ENCODE data around the gene POLR3A. TPM values are rescaled to one million over a fixed set of nuclear protein-coding genes. Genes with fewer than 3 reads are reported as not detected.

Gene POLR3A
- total RNA-seq, 1 experiment from 2014 or later, result 97.2 TPM

- H3K9ac ChIP-seq (ENCODE audit: low read length), result no peak overlapping the region
- no peaks in the 10 kb centered on the region for H4K20me1 ChIP-seq (ENCODE audit: low read length)
- no peak overlapping the region for H3K4me3 ChIP-seq (ENCODE audit: low read length)
- H3K27me3 ChIP-seq (ENCODE audit: low read length), result no peaks in the 10 kb centered on the region
- no peaks in the 10 kb centered on the region for H3K79me2 ChIP-seq (ENCODE audit: low read length)
- H3K4me2 ChIP-seq (ENCODE audit: low read length), result no peak overlapping the region
- no peaks in the 10 kb centered on the region for H3F3A ChIP-seq (ENCODE audit: low read length, unreplicated experiment)
- no peak for TF ChIP-seq EZH2 (IDR thresholded peaks at IDR 0.05; ENCODE audit: low read length, unreplicated experiment)
- no peak for TF ChIP-seq CTCF (conservative IDR thresholded peaks at IDR 0.05; ENCODE audit: low read depth, low read length)
- no peak for TF ChIP-seq EZH2phosphoT487 (IDR thresholded peaks at IDR 0.05; ENCODE audit: borderline replicate concordance, low read length)
- no peaks in the 10 kb centered on the region for H3K36me3 ChIP-seq (ENCODE audit: low read depth, low read length)
- no peaks in the 10 kb centered on the region for H3K4me1 ChIP-seq (ENCODE audit: insufficient read depth, low read length)
- no TSS peak for BruUV-seq (replicated peaks)
- ChIA-PET POLR2A (ENCODE audit: unreplicated experiment) (no interaction called here), CTCF (interaction anchor here (0.6 kb wide), 1 partner anchor 12 kb away, joined by 3 read pairs; no protein-coding TSS in a partner anchor)
- DNase-seq (no peak), ATAC-seq (no peak)
- no peak overlapping the region for H2AFZ ChIP-seq (ENCODE audit: low read length)
- H3K27ac ChIP-seq (ENCODE audit: low read length), result no peak overlapping the region
- H3K9me3 ChIP-seq (ENCODE audit: low read length), result 0 out of 2 replicates have a peak, but pooled peaks cover 7% of the 10 kb centered on the region
- no peaks in the 10 kb centered on the region for H3K9me2 ChIP-seq (replicated peaks; ENCODE audit: low read length)
- intact Hi-C loops (cut with micrococcal nuclease), result no loop called here
These were observed 69.9 kb downstream of the POLR3A start for GRCh38 chr10:77959384-77959783.

GRCh38 chr10:77955136-77955535, 74.2 kb downstream of the POLR3A start:
- H3K9ac ChIP-seq (ENCODE audit: low read length), result no peak overlapping the region
- CTCF ChIA-PET, result no interaction called here

More at GRCh38 chr10:77955136-77955535, 74.2 kb downstream of the POLR3A start:
- H3F3A ChIP-seq (ENCODE audit: low read length, unreplicated experiment), result peaks cover 5% of the 10 kb centered on the region
- no peaks in the 10 kb centered on the region for H3K27me3 ChIP-seq (ENCODE audit: low read length)
- POLR2A ChIA-PET (ENCODE audit: unreplicated experiment), result no interaction called here
- H3K9me3 ChIP-seq (ENCODE audit: low read length), result peaks cover 17% of the 10 kb centered on the region
- no peak overlapping the region for H3K27ac ChIP-seq (ENCODE audit: low read length)
- no TSS peak for BruUV-seq (replicated peaks)
- no peak overlapping the region for H3K4me3 ChIP-seq (ENCODE audit: low read length)
- DNase-seq (no peak), ATAC-seq (no peak)
- H4K20me1 ChIP-seq (ENCODE audit: low read length), result no peaks in the 10 kb centered on the region
- no peak for TF ChIP-seq EZH2phosphoT487 (IDR thresholded peaks at IDR 0.05; ENCODE audit: borderline replicate concordance, low read length)
- TF ChIP-seq EZH2 (IDR thresholded peaks at IDR 0.05; ENCODE audit: low read length, unreplicated experiment), result no peak
- TF ChIP-seq CTCF (conservative IDR thresholded peaks at IDR 0.05; ENCODE audit: low read depth, low read length), result no peak
- H3K4me1 ChIP-seq (ENCODE audit: insufficient read depth, low read length), result peaks cover 3% of the 10 kb centered on the region; the same call in 1 of the 2 replicates
- H3K4me2 ChIP-seq (ENCODE audit: low read length), result no peak overlapping the region
- intact Hi-C loops (cut with micrococcal nuclease), result no loop called here
- H2AFZ ChIP-seq (ENCODE audit: low read length), result no peak overlapping the region
- H3K9me2 ChIP-seq (replicated peaks; ENCODE audit: low read length), result no peaks in the 10 kb centered on the region
- H3K36me3 ChIP-seq (ENCODE audit: low read depth, low read length), result peaks cover 13% of the 10 kb centered on the region; the same call in 1 of the 2 replicates
- no peaks in the 10 kb centered on the region for H3K79me2 ChIP-seq (ENCODE audit: low read length)

All from PC-3 (cell line).